GM10847 (cell line): ENCODE data around the gene EDC3.

Experiments used
- POLR2A ChIP-seq: IDR thresholded peaks from 2 replicates; pipeline ENCODE4 v1.6.1; 2011; ENCODE audit not compliant: insufficient read length; ENCODE audit errors: extremely low read depth

Gene EDC3

DNA sequence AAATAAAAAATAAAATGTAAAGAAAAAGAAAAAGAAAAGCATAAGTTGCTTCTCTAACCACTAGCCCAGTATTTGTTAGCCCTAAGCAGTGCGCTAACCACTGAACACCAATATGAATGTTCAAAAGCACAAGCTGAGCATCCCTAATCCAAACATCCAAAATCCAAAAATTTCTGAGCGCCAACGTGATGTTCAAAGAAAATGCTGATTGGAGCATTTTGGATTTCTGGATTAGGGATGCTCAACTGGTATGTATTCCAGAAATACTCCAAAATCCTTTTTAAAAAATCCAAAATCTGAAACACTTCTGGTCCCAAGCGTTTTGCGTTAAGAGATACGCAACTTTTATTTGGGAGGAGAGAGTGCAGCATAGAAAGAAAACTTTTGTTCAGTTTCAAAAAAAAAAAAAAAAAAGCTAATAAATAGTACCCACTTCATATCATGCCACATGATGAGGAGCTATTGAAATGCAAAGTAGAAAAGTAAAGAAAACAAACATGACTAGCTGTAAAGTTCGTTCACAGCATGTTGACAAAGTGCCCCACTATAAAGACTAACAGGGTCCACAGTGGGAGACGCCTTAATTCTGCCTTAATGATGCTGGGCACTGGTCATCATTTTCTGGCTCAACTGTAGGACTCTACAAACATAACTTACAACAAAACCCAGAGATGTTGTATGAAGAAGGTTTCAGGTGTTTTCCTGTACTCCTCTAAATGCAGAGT is 32.4 kb downstream of the EDC3 start:
- TF ChIP-seq POLR2A: no peak

- no peak for TF ChIP-seq POLR2A
These were observed 33.6 kb downstream of the EDC3 start for GRCh38 chr15:74662064-74662860.

DNA sequence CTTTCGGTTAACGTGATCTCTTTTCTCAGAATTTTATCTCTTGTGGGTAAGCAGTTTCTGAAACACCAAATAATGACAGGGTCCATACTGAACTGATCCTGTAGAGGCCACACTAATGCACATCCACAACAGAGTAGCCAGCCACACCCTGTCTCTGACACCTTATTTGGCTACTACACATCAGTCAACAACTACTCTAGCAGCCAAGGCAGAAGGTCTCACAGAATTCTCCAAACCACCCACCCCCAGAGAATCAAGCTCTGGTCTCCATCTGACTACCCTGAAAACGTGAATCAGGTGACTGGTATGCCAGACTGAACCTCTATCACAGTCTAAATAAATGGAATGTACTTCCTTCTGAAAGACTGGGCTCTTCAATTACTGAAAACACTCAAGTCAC is 38.0 kb downstream of the EDC3 start:
- TF ChIP-seq POLR2A: no peak

- no peak for TF ChIP-seq POLR2A
These were observed 38.8 kb downstream of the EDC3 start for GRCh38 chr15:74656935-74657535.

GRCh38 chr15:74655424-74655823 is 40.4 kb downstream of the EDC3 start:
- TF ChIP-seq POLR2A: no peak

DNA sequence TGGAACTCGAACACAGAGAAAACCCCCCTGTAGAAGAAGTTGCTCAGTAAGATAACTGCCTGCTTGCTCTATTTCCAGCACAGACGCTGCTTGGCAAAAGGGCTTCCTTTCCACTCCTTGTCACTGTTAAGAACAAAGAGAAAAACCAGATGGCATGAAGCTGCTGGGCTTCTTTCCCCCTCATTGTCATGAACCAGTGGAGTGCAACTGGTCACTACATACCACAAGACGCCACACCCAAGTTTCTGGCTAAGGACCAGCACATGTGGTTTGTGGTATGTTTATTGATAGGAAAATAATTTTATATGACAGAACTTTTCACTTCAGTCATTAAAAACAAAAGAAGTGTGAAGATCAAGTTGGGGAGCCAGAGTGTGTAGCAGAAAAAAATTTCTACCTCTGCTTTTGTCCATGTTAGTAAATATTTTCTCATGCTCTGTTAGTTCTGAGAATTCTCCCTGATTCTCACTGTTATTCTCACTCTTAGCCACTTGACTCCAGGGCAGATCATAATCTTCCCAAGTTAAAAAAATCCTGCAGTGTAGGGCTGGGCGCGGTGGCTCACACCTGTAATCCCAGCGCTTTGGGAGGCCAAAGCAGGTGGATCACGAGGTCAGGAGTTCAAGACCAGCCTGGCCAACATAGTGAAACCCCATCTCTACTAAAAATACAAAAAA is 42.3 kb downstream of the EDC3 start:
- no peak for TF ChIP-seq POLR2A

DNA sequence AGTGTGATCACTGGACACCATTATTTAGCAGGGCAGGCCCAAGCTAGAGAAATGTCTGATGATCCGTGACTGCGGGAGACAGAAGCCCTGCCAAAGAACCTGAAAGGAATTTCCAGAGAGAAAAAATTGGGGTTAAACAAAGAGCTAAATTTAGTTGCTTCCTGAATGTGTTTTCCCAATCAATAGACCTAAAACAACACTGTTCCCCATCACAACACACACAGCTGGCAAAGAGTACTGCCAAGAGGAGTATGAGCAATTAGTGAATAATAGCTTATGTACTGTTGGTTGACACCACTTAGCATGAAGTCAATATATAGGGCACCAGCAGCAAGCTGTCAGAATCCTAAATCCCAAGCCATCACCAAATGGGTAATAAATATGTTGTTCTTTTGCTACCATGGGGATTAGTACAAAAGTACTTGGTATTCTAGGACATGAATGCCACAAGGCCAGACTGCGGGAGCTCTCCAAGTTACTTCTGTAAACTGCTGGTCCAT is 44.5 kb downstream of the EDC3 start:
- no peak for TF ChIP-seq POLR2A

GRCh38 chr15:74648051-74648842 is 47.6 kb downstream of the EDC3 start:
- TF ChIP-seq POLR2A: no peak

DNA sequence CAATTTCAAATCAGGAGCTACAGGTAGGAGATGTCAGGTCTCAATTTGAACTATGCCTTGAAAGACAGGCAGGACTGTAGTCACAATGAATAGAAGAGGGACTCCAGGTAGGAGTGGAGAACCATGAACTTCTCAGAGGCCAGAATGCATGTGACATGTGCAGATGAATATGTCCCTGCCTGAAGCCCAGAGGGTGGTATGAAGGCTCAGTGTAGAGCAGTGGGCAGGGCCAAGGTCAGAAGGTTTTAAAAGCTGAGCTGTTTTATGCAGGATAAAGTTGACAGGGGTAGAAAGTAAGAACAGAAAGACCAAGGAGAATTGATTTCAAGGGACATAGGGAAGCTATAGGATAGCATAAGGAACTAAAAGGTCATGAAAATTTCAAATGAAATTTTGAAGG is 49.3 kb downstream of the EDC3 start:
- TF ChIP-seq POLR2A: no peak

DNA sequence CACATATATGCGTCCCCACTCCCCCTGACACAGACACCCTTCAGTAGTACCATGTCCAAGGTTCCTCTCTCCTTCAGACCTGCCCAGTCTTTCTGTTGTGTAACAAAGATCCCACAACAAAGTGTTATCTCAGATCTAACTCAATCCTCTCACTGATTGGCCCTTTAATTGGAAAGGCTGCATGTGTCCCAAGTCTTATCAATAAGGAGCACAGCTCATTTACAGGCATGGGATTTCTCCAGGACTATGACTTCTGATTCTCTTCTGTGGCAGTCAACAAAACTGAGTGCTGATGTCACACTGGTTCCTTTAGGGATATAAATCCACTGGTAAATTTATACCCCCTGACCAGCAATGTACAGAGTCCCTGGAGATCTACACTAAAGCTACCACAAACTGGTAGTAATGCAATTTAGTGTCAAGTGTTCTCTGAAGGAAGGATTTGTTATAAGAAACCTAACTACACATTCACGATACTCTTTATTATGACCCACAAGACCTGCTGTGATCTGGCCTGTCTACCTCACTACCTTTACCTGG is 52.1 kb downstream of the EDC3 start:
- no peak for TF ChIP-seq POLR2A

GRCh38 chr15:74642734-74643664 is 52.8 kb downstream of the EDC3 start:
- no peak for TF ChIP-seq POLR2A

- no peak for TF ChIP-seq POLR2A
These were observed 53.5 kb downstream of the EDC3 start for GRCh38 chr15:74642348-74642733.

- no peak for TF ChIP-seq POLR2A
These were observed 54.7 kb downstream of the EDC3 start for GRCh38 chr15:74641151-74641550.

DNA sequence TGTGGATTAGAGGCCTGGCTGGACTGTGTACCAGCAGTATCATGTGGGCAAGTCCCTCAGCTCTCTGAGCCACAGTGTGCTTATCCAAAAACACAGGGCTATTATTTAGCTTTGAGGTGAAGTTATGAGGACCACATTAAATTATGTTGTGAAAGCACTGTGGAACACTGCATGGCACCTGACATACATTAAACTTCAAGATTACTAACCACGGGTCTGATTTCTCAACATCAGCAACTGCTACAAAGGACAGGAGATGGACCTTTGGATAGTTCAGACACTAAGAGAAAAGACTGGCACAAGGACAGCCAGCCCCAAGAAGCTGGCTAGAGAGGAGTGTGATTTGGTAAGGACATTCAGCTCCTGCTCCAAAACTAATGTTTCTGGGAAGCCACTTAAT is 58.8 kb downstream of the EDC3 start:
- no peak for TF ChIP-seq POLR2A

DNA sequence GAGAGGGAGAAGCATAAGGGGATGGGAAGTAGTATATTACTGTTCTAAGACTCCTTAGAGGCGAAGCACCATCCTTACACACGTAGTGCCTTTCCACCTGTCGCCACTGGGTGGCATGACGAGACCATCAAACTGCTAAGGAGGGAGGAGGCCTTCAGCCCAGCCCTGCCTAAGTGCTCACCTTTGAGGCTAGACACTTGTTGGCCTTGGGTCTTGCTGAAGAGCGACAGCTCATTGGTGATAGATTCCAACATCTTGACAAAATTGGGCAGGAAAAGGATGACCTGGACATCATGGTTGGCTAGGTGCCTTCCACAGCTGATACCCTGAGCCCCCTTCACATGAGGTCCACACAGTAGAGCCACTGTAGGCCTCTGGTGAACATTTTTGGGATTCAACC is 60.6 kb downstream of the EDC3 start:
- no peak for TF ChIP-seq POLR2A
